HG03342 (cell line): ENCODE measurements around the gene NSUN4.

Source experiments
- ATAC-seq: cut with Tn5 transposase; IDR thresholded peaks from one replicate; pipeline ENCODE4 v1.9.1; 2021; ENCODE audit warnings: mild to moderate bottlenecking, moderate library complexity; ENCODE audit not compliant: unreplicated experiment

The NSUN4 gene

GRCh38 chr1:46404482-46405196 is 64.0 kb downstream of the NSUN4 start:
- no peak for ATAC-seq

- no peak for ATAC-seq
Observed at GRCh38 chr1:46405197-46405555, 64.6 kb downstream of the NSUN4 start.

GRCh38 chr1:46405724-46406123 is 65.1 kb downstream of the NSUN4 start:
- no peak for ATAC-seq

GRCh38 chr1:46406881-46407608 is 66.4 kb downstream of the NSUN4 start:
- no peak for ATAC-seq

- ATAC-seq, result no peak
Observed at GRCh38 chr1:46407636-46408035, 67.0 kb downstream of the NSUN4 start.

- ATAC-seq, result no peak
Observed at GRCh38 chr1:46408356-46409062, 67.9 kb downstream of the NSUN4 start.

GRCh38 chr1:46409063-46409372 is 68.4 kb downstream of the NSUN4 start:
- ATAC-seq, result no peak

GRCh38 chr1:46410156-46411009 is 69.8 kb downstream of the NSUN4 start:
- ATAC-seq, result no peak

- no peak for ATAC-seq
Observed at GRCh38 chr1:46411010-46411405, 70.4 kb downstream of the NSUN4 start.
